ENCODE results near the gene MARCHF3. TPM values are rescaled to one million over a fixed set of nuclear protein-coding genes. Genes with fewer than 3 reads are reported as not detected.

The MARCHF3 gene
- total and polyA plus RNA-seq, 2 of the 13 experiments (the other 11 are each of a cell fraction or from before 2014, with no cell fraction given): 4.8 to 11.9 TPM

DNA sequence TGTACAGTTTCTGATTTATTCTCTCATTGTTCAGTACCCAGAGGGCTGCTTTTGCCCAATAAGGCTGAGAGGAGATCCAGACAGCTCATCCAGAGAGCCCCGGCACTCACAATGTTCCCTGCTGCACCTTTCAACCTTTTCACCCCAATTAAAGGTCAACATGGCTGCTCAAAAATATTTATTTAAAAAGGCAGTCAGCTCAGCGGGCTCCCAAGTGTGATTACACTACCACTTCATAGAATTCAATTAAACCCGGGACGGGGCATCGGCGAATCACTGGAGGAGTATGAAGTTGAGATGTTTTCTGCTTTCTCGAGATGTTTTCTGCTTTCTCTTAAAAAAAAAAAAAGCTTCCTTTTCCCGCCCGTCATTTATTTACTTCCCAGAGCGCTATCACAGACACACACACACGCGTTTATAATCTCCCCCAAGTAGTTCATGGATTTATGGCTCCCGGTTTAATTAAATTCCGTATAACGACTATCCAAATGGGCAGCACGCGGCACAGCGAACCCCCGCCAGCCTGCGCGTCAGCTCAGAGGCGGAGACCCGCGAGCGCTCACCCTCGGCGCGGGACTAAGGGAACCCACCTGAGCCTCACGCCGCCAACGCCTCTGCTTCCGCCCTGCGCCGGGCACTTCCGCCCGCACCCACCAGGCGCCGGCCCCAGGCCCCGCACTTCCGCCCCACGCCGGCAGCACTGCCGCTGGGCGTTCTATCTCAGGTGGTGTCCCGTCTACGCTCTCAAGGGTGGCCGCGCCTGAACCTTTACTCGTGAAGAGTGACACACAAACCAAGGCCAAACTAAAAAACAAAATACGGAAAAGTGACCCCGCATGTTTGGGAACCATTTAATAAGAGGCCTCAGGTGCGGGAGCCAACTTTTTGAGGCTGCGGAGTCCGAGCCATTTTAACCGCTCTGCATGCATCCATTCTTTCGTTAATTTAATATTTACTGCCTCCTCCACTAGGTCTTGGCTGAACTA, 42.8 kb upstream of the MARCHF3 start, which contains the start of gene C5orf63 (continued):
- TF ChIP-seq, protein P1, sequence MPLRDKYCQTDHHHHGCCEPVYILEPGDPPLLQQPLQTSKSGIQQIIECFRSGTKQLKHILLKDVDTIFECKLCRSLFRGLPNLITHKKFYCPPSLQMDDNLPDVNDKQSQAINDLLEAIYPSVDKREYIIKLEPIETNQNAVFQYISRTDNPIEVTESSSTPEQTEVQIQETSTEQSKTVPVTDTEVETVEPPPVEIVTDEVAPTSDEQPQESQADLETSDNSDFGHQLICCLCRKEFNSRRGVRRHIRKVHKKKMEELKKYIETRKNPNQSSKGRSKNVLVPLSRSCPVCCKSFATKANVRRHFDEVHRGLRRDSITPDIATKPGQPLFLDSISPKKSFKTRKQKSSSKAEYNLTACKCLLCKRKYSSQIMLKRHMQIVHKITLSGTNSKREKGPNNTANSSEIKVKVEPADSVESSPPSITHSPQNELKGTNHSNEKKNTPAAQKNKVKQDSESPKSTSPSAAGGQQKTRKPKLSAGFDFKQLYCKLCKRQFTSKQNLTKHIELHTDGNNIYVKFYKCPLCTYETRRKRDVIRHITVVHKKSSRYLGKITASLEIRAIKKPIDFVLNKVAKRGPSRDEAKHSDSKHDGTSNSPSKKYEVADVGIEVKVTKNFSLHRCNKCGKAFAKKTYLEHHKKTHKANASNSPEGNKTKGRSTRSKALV (CRISPR knock-in tag; IDR thresholded peaks at IDR 0.05): peak; percentile 34; the same call in 1 of the 2 replicates
- no peak for TF ChIP-seq HMG20B (CRISPR knock-in tag; conservative IDR thresholded peaks at IDR 0.05)
- TF ChIP-seq STAT5B (CRISPR knock-in tag; IDR thresholded peaks at IDR 0.05): no peak

DNA sequence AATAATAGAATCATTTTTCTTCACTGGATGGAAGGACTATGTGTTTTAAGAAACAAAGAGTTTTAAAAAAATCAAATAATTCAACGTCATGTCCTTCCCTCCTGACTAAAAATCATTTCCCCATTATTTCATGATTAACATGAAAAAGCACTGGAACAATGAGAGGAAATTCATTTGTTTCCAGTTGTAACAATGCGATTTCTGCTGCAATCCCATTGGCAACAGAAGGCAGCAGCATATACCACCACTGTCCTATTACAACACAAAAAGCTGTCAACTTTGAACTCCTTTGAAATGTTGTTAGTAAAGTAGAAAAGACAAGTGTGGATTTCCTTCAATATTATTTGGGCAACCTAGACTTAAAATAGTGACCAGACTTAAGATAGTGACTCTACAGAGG, 39.9 kb upstream of the MARCHF3 start:
- 95% methylated on average over 2 of the region's 2 CpGs for WGBS (ENCODE audit: low lambda C conversion rate)
- CTCF ChIA-PET (ENCODE audit: low intra/inter-chr PET ratio, low total read pairs): no interaction called here
- no TSS peak for BruUV-seq (replicated peaks)
- TF ChIP-seq ZKSCAN1 (IDR thresholded peaks at IDR 0.05; ENCODE audit: low read length): no peak
- no peak for TF ChIP-seq REPIN1 (CRISPR knock-in tag; IDR thresholded peaks at IDR 0.05; ENCODE audit: borderline replicate concordance, low read depth)
- no peak for TF ChIP-seq KLF15 (CRISPR knock-in tag; IDR thresholded peaks at IDR 0.05; ENCODE audit: borderline replicate concordance)
- TF ChIP-seq IKZF1 (IDR thresholded peaks at IDR 0.05): no peak
- TF ChIP-seq ISL2 (CRISPR knock-in tag; IDR thresholded peaks at IDR 0.05): no peak
- TF ChIP-seq CHCHD3 (CRISPR knock-in tag; IDR thresholded peaks at IDR 0.05): no peak
- TF ChIP-seq, protein P2, sequence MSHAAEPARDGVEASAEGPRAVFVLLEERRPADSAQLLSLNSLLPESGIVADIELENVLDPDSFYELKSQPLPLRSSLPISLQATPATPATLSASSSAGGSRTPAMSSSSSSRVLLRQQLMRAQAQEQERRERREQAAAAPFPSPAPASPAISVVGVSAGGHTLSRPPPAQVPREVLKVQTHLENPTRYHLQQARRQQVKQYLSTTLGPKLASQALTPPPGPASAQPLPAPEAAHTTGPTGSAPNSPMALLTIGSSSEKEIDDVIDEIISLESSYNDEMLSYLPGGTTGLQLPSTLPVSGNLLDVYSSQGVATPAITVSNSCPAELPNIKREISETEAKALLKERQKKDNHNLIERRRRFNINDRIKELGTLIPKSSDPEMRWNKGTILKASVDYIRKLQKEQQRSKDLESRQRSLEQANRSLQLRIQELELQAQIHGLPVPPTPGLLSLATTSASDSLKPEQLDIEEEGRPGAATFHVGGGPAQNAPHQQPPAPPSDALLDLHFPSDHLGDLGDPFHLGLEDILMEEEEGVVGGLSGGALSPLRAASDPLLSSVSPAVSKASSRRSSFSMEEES (CRISPR knock-in tag; IDR thresholded peaks at IDR 0.05): no peak
- no peak for TF ChIP-seq MAFG (CRISPR knock-in tag; IDR thresholded peaks at IDR 0.05)
- TF ChIP-seq TARDBP (CRISPR knock-in tag; IDR thresholded peaks at IDR 0.05): no peak
- TF ChIP-seq ZNF224 (CRISPR knock-in tag; IDR thresholded peaks at IDR 0.05): no peak
- no peak for TF ChIP-seq ZMAT3 (CRISPR knock-in tag; conservative IDR thresholded peaks at IDR 0.05)

More for the DNA sequence above, 39.9 kb upstream of the MARCHF3 start:
- in situ Hi-C loops (cut with HindIII; ENCODE audit: extremely low pct_ligation_motif_present, low pct_unique_long_range_greater_than_20kb): no loop called here
- H3K4me1 ChIP-seq (ENCODE audit: insufficient read depth, low read length): peaks cover 25% of the 10 kb centered on the region
- intact Hi-C loops (cut with micrococcal nuclease; ENCODE audit: unreplicated experiment): loop anchor here (10.0 kb wide), 1 partner anchor 125 kb away; no protein-coding TSS in a partner anchor
- POLR2A ChIA-PET: interaction anchor here (0.6 kb wide), 1 partner anchor 377 kb away, joined by 3 read pairs; no protein-coding TSS in a partner anchor
- H3K36me3 ChIP-seq (replicated peaks in 1 of 2; ENCODE audit: control insufficient read depth in 1 of 2, insufficient read depth in 2 of 2, low read length in 2 of 2): peaks cover 0 to 3% of the 10 kb centered on the region in 2 experiments; a peak in 2 of 5 replicates
- H3K27ac ChIP-seq (ENCODE audit: extremely low read length, insufficient read depth, low read length): no peak overlapping the region
- no peak for ATAC-seq
- no peaks in the 10 kb centered on the region for H3K79me2 ChIP-seq (ENCODE audit: insufficient read depth, low read length)
- FAIRE-seq: no peak
- no peaks in the 10 kb centered on the region for H4K20me1 ChIP-seq (ENCODE audit: insufficient read depth, low read length)
- no peak overlapping the region for H3K9ac ChIP-seq (ENCODE audit: insufficient read depth, low read depth, low read length)
- no peaks in the 10 kb centered on the region for H3K9me3 ChIP-seq (ENCODE audit: low read length)
- no peak overlapping the region for H2AFZ ChIP-seq (ENCODE audit: low read length)
- 0 out of 5 replicates have a peak, but pooled peaks cover 0 to 1% of the 10 kb centered on the region in 2 experiments for H3K27me3 ChIP-seq (ENCODE audit: control insufficient read depth in 1 of 2, insufficient read depth in 2 of 2, low read length in 2 of 2)
- no peak for DNase-seq (ENCODE audit: low spot score)
- H3K4me2 ChIP-seq (ENCODE audit: low read depth, low read length): no peak overlapping the region
- no peak overlapping the region for H3K4me3 ChIP-seq (replicated peaks in 1 of 3; ENCODE audit: insufficient read depth in 1 of 3, low read depth in 2 of 3, low read length in 3 of 3)
